ENCODE data around the gene RAET1E.
A peak's percentile ranks its signal among the peaks of the same experiment; 100 is the strongest.

The RAET1E gene

GRCh38 chr6:149901444-149902140 lies 3.7 kb upstream of the RAET1E start:
- in situ Hi-C loops (cut with HindIII; ENCODE audit: low sequenced_read_pairs) = loop anchor here (10.0 kb wide), 1 partner anchor 47 kb away; no protein-coding TSS in a partner anchor

GRCh38 chr6:149900620-149901443 lies 2.9 kb upstream of the RAET1E start:
- no peak for TF ChIP-seq CTCF (IDR thresholded peaks at IDR 0.05; ENCODE audit: low read depth, low read length, missing control alignments)
- in situ Hi-C loops (cut with HindIII; ENCODE audit: low sequenced_read_pairs) = loop anchor here (10.0 kb wide), 1 partner anchor 46 kb away; no protein-coding TSS in a partner anchor
- H3K4me3 ChIP-seq (ENCODE audit: low read depth, low read length) = no peak overlapping the region
- DNase-seq (ENCODE audit: low read depth) = no peak

More at GRCh38 chr6:149901444-149902140, 3.7 kb upstream of the RAET1E start:
- no peak for TF ChIP-seq CTCF (IDR thresholded peaks at IDR 0.05; ENCODE audit: low read depth, low read length, missing control alignments)
- DNase-seq (ENCODE audit: low read depth) = no peak
- no peak overlapping the region for H3K4me3 ChIP-seq (ENCODE audit: low read depth, low read length)

GRCh38 chr6:149899926-149900619 lies 2.2 kb upstream of the RAET1E start:
- H3K4me3 ChIP-seq (ENCODE audit: low read depth, low read length) = no peak overlapping the region
- no peak for TF ChIP-seq CTCF (IDR thresholded peaks at IDR 0.05; ENCODE audit: low read depth, low read length, missing control alignments)
- in situ Hi-C loops (cut with HindIII; ENCODE audit: low sequenced_read_pairs) = loop anchor here (10.0 kb wide), 1 partner anchor 45 kb away; no protein-coding TSS in a partner anchor
- no peak for DNase-seq (ENCODE audit: low read depth)

- H3K4me3 ChIP-seq (ENCODE audit: low read depth, low read length) = no peak overlapping the region
Observed at GRCh38 chr6:149899486-149899885, 1.6 kb upstream of the RAET1E start.

GRCh38 chr6:149898966-149899365 lies 1.1 kb upstream of the RAET1E start:
- in situ Hi-C loops (cut with HindIII; ENCODE audit: low sequenced_read_pairs) = no loop called here
- TF ChIP-seq CTCF (IDR thresholded peaks at IDR 0.05; ENCODE audit: low read depth, low read length, missing control alignments) = no peak
- DNase-seq (ENCODE audit: low read depth) = no peak
- no peak overlapping the region for H3K4me3 ChIP-seq (ENCODE audit: low read depth, low read length)

More at GRCh38 chr6:149899486-149899885, 1.6 kb upstream of the RAET1E start:
- in situ Hi-C loops (cut with HindIII; ENCODE audit: low sequenced_read_pairs) = no loop called here
- DNase-seq (ENCODE audit: low read depth) = no peak
- no peak for TF ChIP-seq CTCF (IDR thresholded peaks at IDR 0.05; ENCODE audit: low read depth, low read length, missing control alignments)

GRCh38 chr6:149897015-149897697 lies 757 bp downstream of the RAET1E start:
- H3K4me3 ChIP-seq (ENCODE audit: low read depth, low read length) = peak overlapping the region; percentile 23
- DNase-seq (ENCODE audit: low read depth) = peak; percentile 86
- no peak for TF ChIP-seq CTCF (IDR thresholded peaks at IDR 0.05; ENCODE audit: low read depth, low read length, missing control alignments)
- in situ Hi-C loops (cut with HindIII; ENCODE audit: low sequenced_read_pairs) = no loop called here
